Lower leg skin (tissue), 4 donors: ENCODE results near the gene TLCD1. TPM values are rescaled to one million over a fixed set of nuclear protein-coding genes. Genes with fewer than 3 reads are reported as not detected.
"Not testable (repeated sequence)": the region's sequence is repeated elsewhere in the genome, so short reads cannot be mapped to it uniquely, and the experiment has no call there.

Experiments used
- DNase-seq, 2 donors: peaks; one replicate each; pipeline ENCODE4 v3.0.0-alpha.2; 2019; ENCODE audit warnings: low spot score in 2 of 2
- H3K4me3 ChIP-seq: fragments of 200-600 bp; sonication (generic); 2 replicates; pipeline ENCODE4 v1.5.1; 2017; ENCODE audit warnings: mild to moderate bottlenecking, low read depth; ENCODE audit not compliant: poor library complexity, severe bottlenecking
- CTCF ChIP-seq, 3 donors: fragments of 450-650 bp; IDR thresholded peaks; one replicate each; pipeline ENCODE4 v1.5.1; 2016; ENCODE audit warnings: antibody characterized with exemption in 3 of 3, mild to moderate bottlenecking in 3 of 3, moderate library complexity in 2 of 3
- POLR2A ChIP-seq, 2 donors: fragments of 450-650 bp; IDR thresholded peaks; one replicate each; pipeline ENCODE4 v1.6.1; 2016 to 2017; ENCODE audit warnings: antibody characterized with exemption in 2 of 2, mild to moderate bottlenecking in 1 of 2, moderate library complexity in 1 of 2
- WGBS, 2 donors: methylation state at CpG; one replicate each; pipeline ENCODE4 v1.1.5; 2018; 5-methylcytosine and 5-hydroxymethylcytosine counted together
- intact Hi-C: fragments of 100-400 bp; cut with DNase I; formaldehyde crosslinking; loops from one replicate; pipeline ENCODE4 v1.15.0; 2023; ENCODE audit warnings: low total_unique reads
- total RNA-seq, 4 donors: library from RNA; depleted of rRNA; stranded (reverse); fragments of >200 nt; gene quantifications; one replicate each; pipeline ENCODE4 v1.1.0, GENCODE V29; 2016

Gene TLCD1
- total RNA-seq, 4 donors from 2014 or later, result 9.4 to 33.6 (median 23.5) TPM

- no peak for TF ChIP-seq CTCF (IDR thresholded peaks at IDR 0.05)
- TF ChIP-seq POLR2A (IDR thresholded peaks at IDR 0.05), result no peak
- WGBS, 2 donors, result 75 to 77% methylated on average over 7 of the region's 7 CpGs
- no peak overlapping the region for H3K4me3 ChIP-seq
Observed at GRCh38 chr17:28722417-28723158, 3.4 kb downstream of the TLCD1 start.

GRCh38 chr17:28720997-28721329 lies 5.1 kb downstream of the TLCD1 start:
- DNase-seq, intact Hi-C loops: not testable (repeated sequence)
- peak overlapping the region; percentile 75 for H3K4me3 ChIP-seq
- WGBS, 2 donors, result 29 to 31% methylated on average over 19 of the region's 19 CpGs

More at GRCh38 chr17:28722417-28723158, 3.4 kb downstream of the TLCD1 start:
- no peak for DNase-seq
- intact Hi-C loops, result no loop called here

- H3K4me3 ChIP-seq, result peak overlapping the region; percentile 75
- intact Hi-C loops, result no loop called here
- 1 to 3% methylated on average over 28 to 30 of the region's 30 CpGs for WGBS, 2 donors
- TF ChIP-seq POLR2A (IDR thresholded peaks at IDR 0.05), result no peak
- DNase-seq, result no peak
Observed at GRCh38 chr17:28720247-28720996, 5.6 kb downstream of the TLCD1 start.

GRCh38 chr17:28719021-28719433 lies 7.0 kb downstream of the TLCD1 start:
- 31 to 33% methylated on average over 18 of the region's 18 CpGs for WGBS, 2 donors
- no peak overlapping the region for H3K4me3 ChIP-seq
- TF ChIP-seq CTCF (IDR thresholded peaks at IDR 0.05), result no peak
- TF ChIP-seq POLR2A (IDR thresholded peaks at IDR 0.05), result no peak
- DNase-seq, result no peak
- intact Hi-C loops, result no loop called here

DNA sequence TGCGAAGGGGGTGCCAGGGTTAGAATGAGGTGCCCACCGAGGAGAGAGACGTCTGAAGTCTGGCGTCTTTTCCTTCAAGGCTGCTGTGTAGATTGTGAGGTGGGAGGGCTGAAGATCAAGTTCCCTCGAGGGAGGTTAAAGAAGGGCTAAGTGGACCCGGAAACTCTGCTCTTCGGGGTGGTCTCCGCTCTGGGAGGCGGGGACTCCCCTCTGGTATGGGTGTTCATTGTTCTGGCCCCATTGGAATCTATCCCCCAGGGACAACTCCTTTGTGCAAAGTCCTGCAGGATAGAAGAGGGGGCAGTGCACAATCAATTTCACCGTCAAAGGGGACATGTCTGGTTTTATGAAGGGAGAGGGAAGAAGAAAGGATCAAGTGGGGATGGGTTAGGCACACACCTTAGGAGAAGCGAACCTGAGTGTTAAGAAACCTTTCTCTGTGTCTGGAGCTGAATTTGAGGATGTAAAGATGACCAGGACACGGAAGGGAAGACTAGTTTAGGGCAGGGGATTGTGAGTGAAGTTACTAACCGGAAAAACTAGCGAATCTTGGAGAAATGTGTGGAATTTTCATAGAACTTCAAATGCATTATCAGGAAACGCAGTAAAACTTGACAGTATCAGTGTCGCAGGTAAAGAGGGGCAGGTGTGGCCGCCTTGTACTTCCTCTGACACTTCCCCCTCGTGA lies 7.6 kb downstream of the TLCD1 start:
- DNase-seq, result no peak
- no peak overlapping the region for H3K4me3 ChIP-seq
- TF ChIP-seq CTCF (IDR thresholded peaks at IDR 0.05), result no peak
- TF ChIP-seq POLR2A (IDR thresholded peaks at IDR 0.05), result no peak
- intact Hi-C loops, result no loop called here
- WGBS, 2 donors, result 31 to 32% methylated on average over 18 of the region's 18 CpGs

GRCh38 chr17:28717578-28718332 lies 8.3 kb downstream of the TLCD1 start, which contains the start of gene RAB34:
TSS of gene RAB34 (minus strand) at chr17:28717868. CDS start at chr17:28717266, 602 bp downstream.
- no peak for TF ChIP-seq CTCF (IDR thresholded peaks at IDR 0.05)
- TF ChIP-seq POLR2A (IDR thresholded peaks at IDR 0.05), result no peak
- WGBS, 2 donors, result 1 to 2% methylated on average over 37 to 53 of the region's 60 CpGs
- peak within 1 kb of the TSS; percentile 48 for H3K4me3 ChIP-seq
- DNase-seq, result peak; percentile 69 to 94
- intact Hi-C loops, result no loop called here
